IgD-negative memory B cell (primary cell): ENCODE data around the gene SERBP1. TPM values are rescaled to one million over a fixed set of nuclear protein-coding genes. Genes with fewer than 3 reads are reported as not detected.

ENCODE experiments used
- H3K27ac Mint-ChIP-seq, 3 donors: one replicate each; pipeline ENCODE4 v1.8.0; 2020 to 2022; ENCODE audit warnings: mild to moderate bottlenecking in 3 of 3, mixed read lengths in 3 of 3, moderate library complexity in 1 of 3
- H3K27me3 Mint-ChIP-seq: one replicate; pipeline ENCODE4 v1.8.0; 2021; ENCODE audit warnings: mixed read lengths
- H3K36me3 Mint-ChIP-seq: one replicate; pipeline ENCODE4 v1.8.0; 2020; ENCODE audit warnings: mild to moderate bottlenecking, mixed read lengths
- H3K4me1 Mint-ChIP-seq, 3 donors: one replicate each; pipeline ENCODE4 v1.8.0; 2020 to 2022; ENCODE audit warnings: mixed read lengths in 3 of 3, mild to moderate bottlenecking in 1 of 3
- H3K4me3 Mint-ChIP-seq, 4 donors: one replicate each; pipeline ENCODE4 v1.8.0; 2020 to 2022; ENCODE audit warnings: mild to moderate bottlenecking in 4 of 4, mixed read lengths in 4 of 4, moderate library complexity in 3 of 4
- H3K9me3 Mint-ChIP-seq, 3 donors: one replicate each; pipeline ENCODE4 v1.8.0; 2020 to 2021; ENCODE audit warnings: mixed read lengths in 3 of 3, mild to moderate bottlenecking in 1 of 3
- polyA plus RNA-seq: library from polyadenylated mRNA; unstranded; fragments of 300-500 nt; fragmentation: Illumina TruSeq; gene quantifications from one replicate; pipeline ENCODE4 v1.2.3, GENCODE V29; 2021

The SERBP1 gene
- 117 TPM for polyA plus RNA-seq

DNA sequence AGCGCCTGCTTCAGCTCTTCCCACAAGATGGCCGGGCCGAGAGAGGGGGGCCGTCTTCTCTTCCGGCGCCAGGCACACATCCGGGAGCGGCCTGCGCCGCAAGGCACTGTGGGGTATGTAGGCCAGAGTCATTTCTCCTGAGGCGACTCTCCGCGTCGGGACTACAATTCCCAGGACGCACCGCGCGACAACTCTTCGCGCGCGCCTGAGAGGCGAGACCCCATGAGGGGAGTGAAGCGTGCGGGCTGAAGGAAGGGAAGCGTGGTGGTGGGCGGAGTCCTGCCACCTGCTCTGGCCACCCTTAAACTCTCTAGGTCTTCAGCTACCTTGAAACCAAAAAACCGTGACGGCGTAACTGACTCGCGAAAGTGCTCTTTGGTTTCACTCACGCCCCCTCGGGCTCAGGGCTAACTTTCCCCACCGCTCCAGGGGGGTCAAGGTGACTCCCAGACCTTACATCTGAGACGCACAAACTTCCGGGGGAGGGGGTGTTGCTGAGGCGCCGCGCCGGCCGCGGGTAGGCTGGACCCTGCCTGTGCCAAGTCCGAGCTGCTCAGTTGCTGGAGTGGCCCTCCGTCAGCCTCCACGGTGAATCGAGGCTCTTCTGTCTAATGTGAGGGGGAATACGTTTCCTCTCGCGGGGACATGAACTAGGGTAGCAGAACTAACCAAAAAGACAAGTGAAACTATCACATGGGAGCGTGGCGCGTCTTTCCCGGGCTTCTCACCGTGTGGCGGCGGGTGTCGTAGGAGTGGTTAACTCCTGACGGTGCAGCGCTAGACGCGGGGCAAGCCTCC is at the start of gene SERBP1:
TSS of gene SERBP1 (minus strand) at position 45 of the 798 bp plus-strand sequence. CDS start 102 bp downstream, outside the sequence.
- Mint-ChIP-seq H3K27ac (peak within 1 kb of the TSS; percentile 96 to 100 (median 97)), H3K9me3 (no peaks in the 10 kb centered on the region), H3K4me3 (peak within 1 kb of the TSS; percentile 94 to 100 (median 99)), H3K4me1 (peaks cover 29 to 44% (median 32%) of the 10 kb centered on the region in 3 donors), H3K36me3 (peaks cover 4% of the 10 kb centered on the region), H3K27me3 (no peaks in the 10 kb centered on the region)

DNA sequence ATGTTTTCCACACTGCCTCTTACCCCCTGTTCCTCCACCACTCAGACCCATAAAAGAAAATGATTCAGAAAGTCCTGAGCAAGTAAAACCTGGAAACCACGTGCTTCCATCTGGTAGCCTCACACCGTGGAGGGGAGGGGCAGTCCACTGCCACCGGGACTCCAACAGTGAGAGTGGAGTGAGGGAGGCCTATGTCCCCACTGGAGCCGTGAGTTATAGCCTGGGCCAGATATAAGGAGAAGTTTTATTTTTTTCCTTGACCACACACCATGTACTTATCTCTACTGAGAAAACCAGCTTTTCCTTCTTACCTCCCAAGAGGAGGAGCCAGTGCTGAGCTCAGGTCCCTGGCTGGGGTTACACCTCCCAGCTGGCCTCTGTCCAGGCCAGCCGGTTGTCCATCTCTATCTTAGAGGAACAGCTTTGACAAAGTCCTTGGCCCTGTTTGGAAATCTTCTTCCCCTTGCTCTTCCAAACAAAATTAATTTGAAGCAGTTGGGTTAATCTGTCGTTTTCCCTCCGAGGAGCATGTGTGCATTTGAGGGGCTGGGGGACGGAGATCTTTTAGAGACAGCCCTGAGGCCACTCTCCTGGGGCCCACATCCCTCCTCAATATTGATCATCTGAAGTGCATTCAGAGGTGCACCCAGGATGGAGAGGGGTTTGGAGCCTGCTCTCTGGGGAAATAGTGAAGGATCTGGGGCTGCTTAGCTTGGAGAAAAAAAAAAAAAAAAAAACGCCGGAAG is 49.1 kb upstream of the SERBP1 start:
- H3K4me1 Mint-ChIP-seq: no peaks in the 10 kb centered on the region
- no peaks in the 10 kb centered on the region for H3K36me3 Mint-ChIP-seq
- no peak overlapping the region for H3K4me3 Mint-ChIP-seq
- peaks cover 7% of the 10 kb centered on the region for H3K27me3 Mint-ChIP-seq
- no peak overlapping the region for H3K27ac Mint-ChIP-seq
- no peaks in the 10 kb centered on the region for H3K9me3 Mint-ChIP-seq

DNA sequence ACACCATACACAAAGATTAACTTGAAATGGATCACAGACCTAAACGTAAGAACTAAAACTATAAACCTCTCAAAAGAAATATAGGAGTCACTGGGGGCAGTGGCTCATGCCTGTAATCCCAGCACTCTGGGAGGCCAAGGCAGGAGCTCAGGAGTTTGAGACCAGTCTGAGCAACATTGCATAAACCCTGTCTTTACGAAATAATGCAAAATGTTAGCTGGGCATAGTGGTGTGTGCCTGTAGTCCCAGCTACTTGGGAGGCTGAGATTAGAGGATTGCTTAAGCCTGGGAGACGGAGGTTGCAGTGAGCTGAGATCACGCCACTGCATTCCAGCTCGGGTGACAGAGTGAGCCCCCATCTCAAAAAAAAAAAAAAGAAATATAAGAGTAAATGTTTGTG is 46.7 kb upstream of the SERBP1 start:
- Mint-ChIP-seq H3K4me3 (no peak overlapping the region), H3K4me1 (no peaks in the 10 kb centered on the region), H3K36me3 (no peaks in the 10 kb centered on the region)

DNA sequence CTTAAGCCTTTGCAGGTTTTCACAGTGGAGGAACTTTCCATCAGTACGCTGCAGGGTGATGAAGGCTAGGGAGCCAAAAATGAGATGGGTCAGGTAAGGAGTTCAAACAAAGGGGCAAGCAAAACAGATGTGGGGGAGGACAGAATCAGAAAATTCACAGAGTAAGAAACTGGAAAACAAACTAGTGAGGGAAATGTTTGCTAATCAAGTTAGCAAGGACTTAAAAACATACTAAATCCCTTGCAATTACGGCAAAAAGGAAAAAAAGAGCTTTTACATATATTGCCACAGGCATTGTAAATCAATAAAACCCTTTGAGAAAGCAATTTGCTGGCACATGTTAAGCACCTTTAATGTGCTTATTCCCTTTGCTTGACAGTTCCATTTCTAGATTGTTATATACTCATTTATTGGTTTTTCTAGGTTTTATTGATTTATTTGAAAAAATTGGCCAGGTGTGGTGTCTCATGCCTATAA is 45.8 kb upstream of the SERBP1 start:
- Mint-ChIP-seq H3K27me3 (peaks cover 8% of the 10 kb centered on the region), H3K9me3 (no peaks in the 10 kb centered on the region), H3K4me1 (no peaks in the 10 kb centered on the region), H3K27ac (no peak overlapping the region), H3K36me3 (no peaks in the 10 kb centered on the region), H3K4me3 (no peak overlapping the region)

More for the DNA sequence above, 46.7 kb upstream of the SERBP1 start:
- no peaks in the 10 kb centered on the region for H3K9me3 Mint-ChIP-seq
- no peak overlapping the region for H3K27ac Mint-ChIP-seq
- peaks cover 8% of the 10 kb centered on the region for H3K27me3 Mint-ChIP-seq

DNA sequence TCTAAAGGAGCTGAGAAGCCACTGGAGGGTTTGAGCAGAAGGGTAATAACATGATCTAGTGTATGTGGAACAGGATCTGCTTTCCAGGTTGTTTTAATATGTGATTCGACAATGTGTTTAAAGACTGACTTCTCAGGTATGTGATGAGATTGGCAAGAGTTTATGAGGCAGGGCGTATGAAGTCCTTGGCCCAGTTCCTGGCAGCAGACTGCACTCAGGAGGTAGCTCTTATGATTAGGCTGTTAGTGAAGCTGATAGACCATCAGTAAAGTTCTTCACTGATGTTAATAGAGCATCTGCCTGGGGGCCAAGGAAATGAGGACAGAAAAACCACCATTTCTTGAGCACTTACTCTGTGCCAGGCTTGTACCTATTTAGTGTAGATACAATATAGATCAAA is 41.9 kb upstream of the SERBP1 start:
- Mint-ChIP-seq H3K9me3 (no peaks in the 10 kb centered on the region), H3K36me3 (no peaks in the 10 kb centered on the region), H3K4me1 (no peaks in the 10 kb centered on the region), H3K27ac (no peak overlapping the region), H3K4me3 (no peak overlapping the region), H3K27me3 (peaks cover 6% of the 10 kb centered on the region)

DNA sequence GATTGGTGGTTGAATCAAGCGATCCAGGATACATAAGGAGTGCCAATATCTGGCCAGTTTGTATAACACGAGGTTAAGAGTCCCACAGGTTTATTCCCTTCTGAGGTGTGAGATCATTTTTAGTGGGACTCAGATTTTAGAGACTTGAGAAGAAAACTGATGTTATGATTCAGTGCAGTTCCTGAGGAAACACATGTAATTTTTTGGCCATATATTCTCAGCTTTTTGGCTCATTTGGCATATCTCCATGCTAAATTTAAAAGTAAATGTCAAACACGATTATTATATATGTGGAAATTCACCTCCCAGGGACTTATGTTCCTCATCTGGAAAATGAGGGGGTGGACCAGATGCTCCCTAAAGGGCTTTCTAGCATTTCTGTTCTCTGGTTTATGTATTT is 39.2 kb upstream of the SERBP1 start:
- Mint-ChIP-seq H3K36me3 (no peaks in the 10 kb centered on the region), H3K27ac (no peak overlapping the region), H3K4me3 (no peak overlapping the region), H3K4me1 (no peaks in the 10 kb centered on the region), H3K9me3 (no peaks in the 10 kb centered on the region), H3K27me3 (peaks cover 1% of the 10 kb centered on the region)

DNA sequence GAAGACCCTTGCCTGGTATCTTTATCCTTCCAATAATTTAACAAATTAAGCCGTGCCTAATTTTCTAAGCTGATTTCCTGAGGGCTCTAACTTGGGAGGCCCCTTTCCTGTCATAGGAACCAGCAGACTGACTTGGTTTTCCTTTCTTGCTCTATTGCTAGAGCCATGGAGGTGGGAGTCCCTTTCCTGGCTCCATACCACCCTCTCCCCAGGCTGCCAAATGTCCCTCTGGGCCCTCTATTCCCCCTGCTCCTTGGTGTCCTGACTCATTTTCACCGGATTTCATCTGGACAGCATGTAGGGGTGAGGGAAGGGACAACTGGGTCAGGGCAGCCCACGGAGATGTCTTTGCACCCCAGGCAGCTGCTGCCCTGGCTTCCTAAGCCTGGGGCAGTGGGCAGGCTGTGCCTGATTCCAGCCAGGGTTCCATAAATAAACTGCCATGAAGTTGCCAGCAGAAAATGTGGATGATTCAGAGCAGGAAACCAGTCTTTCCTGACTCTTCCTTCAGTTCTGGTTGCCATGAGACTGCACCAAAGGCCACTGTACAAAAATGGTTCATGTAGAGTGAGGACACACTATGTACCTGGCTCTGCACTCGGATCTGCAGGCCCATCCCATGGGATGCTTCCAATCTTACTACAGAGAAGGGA is 38.0 kb upstream of the SERBP1 start:
- Mint-ChIP-seq H3K27ac (no peak overlapping the region), H3K4me3 (no peak overlapping the region), H3K9me3 (no peaks in the 10 kb centered on the region), H3K36me3 (no peaks in the 10 kb centered on the region), H3K27me3 (no peaks in the 10 kb centered on the region), H3K4me1 (no peaks in the 10 kb centered on the region)

DNA sequence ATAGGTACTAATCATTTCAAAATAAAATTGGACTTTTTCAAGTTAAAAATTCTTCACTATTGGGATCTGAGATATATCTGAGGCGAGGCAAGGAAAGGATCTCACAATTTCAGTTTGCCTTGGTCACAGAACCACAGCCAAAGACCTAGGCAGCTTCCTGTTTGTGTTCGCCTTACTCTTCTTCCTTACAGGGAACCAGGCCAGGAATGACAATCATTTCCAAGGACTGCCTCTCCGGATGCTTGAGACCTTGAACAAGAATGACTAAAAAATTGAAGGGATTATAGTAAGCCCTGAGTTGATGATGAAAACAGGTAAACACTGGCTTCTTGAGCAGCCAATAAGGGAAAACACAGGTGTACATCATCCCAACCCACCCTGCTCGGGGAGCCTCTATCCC is 35.2 kb upstream of the SERBP1 start:
- no peak overlapping the region for H3K4me3 Mint-ChIP-seq
- H3K9me3 Mint-ChIP-seq: no peaks in the 10 kb centered on the region
- no peaks in the 10 kb centered on the region for H3K4me1 Mint-ChIP-seq

DNA sequence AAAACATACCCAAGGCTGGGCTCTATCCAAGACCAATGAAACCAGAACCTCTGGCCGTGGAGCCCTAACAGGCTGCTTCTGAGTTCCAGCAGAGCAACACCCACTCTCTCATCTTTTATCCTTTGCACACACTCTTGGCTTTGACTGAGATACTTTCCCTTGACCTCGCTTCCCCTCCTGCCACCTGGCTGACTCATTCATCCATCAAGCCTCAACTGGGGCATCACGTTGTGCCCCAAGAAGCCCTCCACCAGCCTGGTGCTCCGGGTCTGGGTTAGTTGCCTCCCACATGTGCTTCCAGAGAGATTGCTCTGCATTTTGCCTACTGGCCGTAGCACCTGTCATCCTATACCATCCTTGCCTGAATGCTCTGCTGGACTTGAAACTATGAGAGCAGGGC is 34.5 kb upstream of the SERBP1 start:
- Mint-ChIP-seq H3K27ac (no peak overlapping the region), H3K36me3 (no peaks in the 10 kb centered on the region), H3K4me1 (no peaks in the 10 kb centered on the region), H3K27me3 (no peaks in the 10 kb centered on the region), H3K9me3 (no peaks in the 10 kb centered on the region), H3K4me3 (no peak overlapping the region)

More for the DNA sequence above, 35.2 kb upstream of the SERBP1 start:
- no peaks in the 10 kb centered on the region for H3K27me3 Mint-ChIP-seq
- H3K27ac Mint-ChIP-seq: no peak overlapping the region
- H3K36me3 Mint-ChIP-seq: no peaks in the 10 kb centered on the region

DNA sequence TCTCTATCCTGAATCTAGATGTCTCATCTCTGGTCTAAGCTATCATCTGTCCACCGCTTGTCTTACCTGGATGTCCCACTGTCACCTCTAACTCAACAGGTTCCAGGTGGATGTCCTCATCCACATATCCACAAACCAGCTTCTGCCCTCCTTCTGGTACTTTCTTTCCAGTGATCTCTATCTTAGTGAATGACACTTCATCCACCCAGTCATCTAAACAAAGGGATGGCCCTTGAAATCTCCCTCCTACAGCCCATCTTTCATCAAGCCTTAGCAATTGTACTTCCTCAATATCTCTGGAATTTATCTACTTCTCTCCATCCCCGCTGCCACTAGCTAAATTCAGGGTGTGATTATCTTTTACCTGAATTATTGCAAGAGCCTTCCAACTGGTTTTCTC is 33.9 kb upstream of the SERBP1 start:
- H3K27ac Mint-ChIP-seq: no peak overlapping the region
- no peak overlapping the region for H3K4me3 Mint-ChIP-seq

DNA sequence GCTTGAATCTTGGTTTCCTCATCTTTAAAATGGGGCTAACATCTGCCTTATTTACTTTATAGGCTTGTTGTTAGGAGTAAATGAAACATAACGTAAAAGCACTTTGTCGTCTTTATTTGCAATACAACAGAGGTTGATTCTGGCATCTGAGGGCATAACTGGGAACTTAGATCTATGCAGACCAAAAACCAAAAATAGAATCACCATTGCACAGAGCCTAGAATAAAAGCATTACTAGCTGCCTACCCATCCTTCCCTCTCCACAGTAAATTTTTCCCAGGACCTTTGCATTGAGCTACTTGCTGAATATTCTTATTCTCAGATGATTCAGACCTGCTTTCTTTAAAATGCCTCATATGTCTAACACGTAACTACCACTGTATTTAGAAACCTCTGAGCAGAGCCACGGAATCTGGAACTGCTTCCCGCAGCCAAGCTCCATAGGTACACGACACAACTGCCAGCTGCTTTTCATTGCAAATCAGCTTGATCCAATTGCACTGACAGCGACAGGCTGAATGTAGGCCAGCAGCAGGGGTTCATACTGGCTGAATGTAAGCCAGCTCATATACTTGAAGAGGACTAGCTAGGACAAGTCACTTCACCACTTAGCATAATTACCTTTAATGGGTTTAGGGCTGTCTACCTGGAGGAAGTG is 33.2 kb upstream of the SERBP1 start:
- no peak overlapping the region for H3K27ac Mint-ChIP-seq
- no peak overlapping the region for H3K4me3 Mint-ChIP-seq
- H3K36me3 Mint-ChIP-seq: no peaks in the 10 kb centered on the region
- no peaks in the 10 kb centered on the region for H3K4me1 Mint-ChIP-seq
- no peaks in the 10 kb centered on the region for H3K27me3 Mint-ChIP-seq
- no peaks in the 10 kb centered on the region for H3K9me3 Mint-ChIP-seq

More for the DNA sequence above, 33.9 kb upstream of the SERBP1 start:
- Mint-ChIP-seq H3K36me3 (no peaks in the 10 kb centered on the region), H3K27me3 (no peaks in the 10 kb centered on the region), H3K9me3 (no peaks in the 10 kb centered on the region), H3K4me1 (no peaks in the 10 kb centered on the region)

DNA sequence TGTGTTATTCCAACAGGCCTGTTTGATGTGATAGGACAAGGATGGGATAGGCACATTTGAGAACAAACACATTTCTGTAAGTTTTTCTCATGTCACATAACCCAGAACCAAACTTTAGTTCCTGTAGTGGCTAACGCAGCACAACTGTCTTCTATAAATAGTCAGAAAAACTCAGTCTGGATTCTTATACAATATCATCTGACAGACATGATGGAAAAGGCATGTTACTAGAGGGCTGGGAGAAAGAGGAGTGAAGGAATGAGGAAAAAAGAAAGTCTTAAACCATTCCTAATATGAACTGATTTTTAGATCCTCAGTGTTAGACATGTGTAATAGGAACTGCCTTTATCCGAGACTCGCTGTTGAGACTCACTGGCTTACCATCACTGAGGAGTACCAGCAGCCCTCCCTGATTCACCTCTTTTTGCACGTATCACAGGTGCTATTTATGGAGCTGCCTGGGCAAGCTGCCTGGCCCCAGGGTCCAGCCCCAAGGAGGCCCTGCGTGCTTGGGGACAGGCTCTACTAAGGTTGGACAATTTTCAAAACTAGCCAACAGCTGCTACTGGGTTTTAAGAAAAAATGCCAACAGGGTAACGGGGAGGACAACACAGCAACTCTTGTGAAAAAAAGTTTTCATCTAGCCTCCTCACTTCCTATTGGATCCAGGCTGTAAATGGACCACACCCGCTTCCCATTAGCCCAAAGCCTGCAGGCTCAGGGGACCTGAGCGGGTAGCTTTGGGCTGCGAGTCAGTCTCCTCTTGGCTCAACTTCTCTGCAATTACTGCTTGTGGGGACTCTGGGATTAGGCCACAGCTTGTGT is 30.7 kb upstream of the SERBP1 start:
- Mint-ChIP-seq H3K4me3 (no peak overlapping the region), H3K36me3 (no peaks in the 10 kb centered on the region), H3K27ac (no peak overlapping the region), H3K4me1 (no peaks in the 10 kb centered on the region), H3K9me3 (no peaks in the 10 kb centered on the region), H3K27me3 (no peaks in the 10 kb centered on the region)

DNA sequence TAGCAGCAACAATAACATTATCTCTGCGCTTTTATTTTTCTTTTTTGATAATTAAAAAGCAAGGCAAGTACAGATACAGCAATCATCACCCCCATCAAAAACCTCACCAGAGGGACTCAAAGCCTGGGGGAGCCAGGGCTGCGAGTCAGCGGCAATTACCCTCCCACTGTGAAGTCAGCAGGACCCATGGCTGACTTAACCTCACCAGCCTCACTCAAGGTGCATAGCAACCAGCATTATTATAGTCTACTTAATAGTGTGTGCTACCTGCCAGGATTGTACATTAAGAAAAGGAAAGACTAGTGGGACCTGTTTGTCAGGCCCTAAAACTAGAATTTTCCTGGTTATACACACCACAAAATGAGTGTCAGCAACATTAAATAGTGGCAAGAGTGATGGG is 28.9 kb upstream of the SERBP1 start:
- H3K9me3 Mint-ChIP-seq: no peaks in the 10 kb centered on the region
- H3K4me1 Mint-ChIP-seq: no peaks in the 10 kb centered on the region
- H3K27me3 Mint-ChIP-seq: no peaks in the 10 kb centered on the region
- no peaks in the 10 kb centered on the region for H3K36me3 Mint-ChIP-seq
- no peak overlapping the region for H3K27ac Mint-ChIP-seq
- no peak overlapping the region for H3K4me3 Mint-ChIP-seq

DNA sequence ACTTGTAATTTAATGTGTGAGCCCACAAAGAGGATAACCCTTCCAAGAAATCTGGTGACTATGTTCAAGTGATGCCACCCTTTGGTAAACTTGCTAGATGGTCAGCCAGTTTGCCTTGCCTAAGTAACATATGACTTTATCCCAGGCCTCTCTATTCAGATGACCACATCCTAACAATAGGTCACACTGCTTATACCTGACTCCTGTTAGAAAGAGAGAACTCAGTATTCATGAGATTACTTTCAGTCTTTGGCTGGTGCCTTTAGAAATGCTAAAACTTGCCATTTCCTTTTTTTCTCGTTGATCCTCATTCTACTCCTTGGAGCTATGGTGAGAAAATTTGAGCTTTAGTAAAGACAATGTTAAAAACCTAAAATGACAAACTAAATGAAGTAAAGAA is 28.5 kb upstream of the SERBP1 start:
- Mint-ChIP-seq H3K36me3 (no peaks in the 10 kb centered on the region), H3K27ac (no peak overlapping the region), H3K9me3 (no peaks in the 10 kb centered on the region), H3K4me3 (no peak overlapping the region), H3K27me3 (no peaks in the 10 kb centered on the region), H3K4me1 (no peaks in the 10 kb centered on the region)
